HFF-Myc (cell line): ENCODE measurements around the gene REC114.

Experiments used
- DNase-seq: peaks from one replicate; pipeline ENCODE4 v3.0.0-alpha.2; 2011; ENCODE audit warnings: low read depth; ENCODE audit errors: extremely low read depth
- H3K4me3 ChIP-seq: replicated peaks from 2 replicates; pipeline ENCODE4 v1.5.1; 2011; ENCODE audit warnings: low read depth, mild to moderate bottlenecking, control low read depth, low read length
- TF ChIP-seq, protein P1 (sequence below): IDR thresholded peaks from 2 replicates; pipeline ENCODE4 v1.5.1; 2012; ENCODE audit warnings: mild to moderate bottlenecking, low read depth, low read length, control low read depth; ENCODE audit errors: missing control alignments

Gene REC114

DNA sequence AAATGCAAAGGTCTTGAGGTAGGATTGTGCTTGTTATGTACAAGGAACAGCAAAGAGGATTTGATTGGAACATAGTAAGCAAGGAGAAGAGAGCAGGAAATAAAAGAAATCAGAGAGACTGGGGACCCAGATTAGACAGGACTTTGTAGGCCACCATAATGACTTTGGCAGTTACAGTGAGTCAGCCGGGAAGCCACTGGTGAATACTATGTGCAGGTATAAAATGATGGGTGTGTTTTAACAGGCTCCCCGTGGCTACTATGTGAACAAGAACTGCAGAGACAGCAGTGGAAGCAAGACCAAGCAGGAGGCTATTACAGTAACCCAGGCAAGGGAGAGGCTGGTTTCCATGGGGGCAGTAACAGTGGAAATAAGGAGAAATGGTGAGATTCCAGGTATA lies 135.1 kb downstream of the REC114 start:
- H3K4me3 ChIP-seq = no peak overlapping the region
- no peak for DNase-seq
- TF ChIP-seq, protein P1, sequence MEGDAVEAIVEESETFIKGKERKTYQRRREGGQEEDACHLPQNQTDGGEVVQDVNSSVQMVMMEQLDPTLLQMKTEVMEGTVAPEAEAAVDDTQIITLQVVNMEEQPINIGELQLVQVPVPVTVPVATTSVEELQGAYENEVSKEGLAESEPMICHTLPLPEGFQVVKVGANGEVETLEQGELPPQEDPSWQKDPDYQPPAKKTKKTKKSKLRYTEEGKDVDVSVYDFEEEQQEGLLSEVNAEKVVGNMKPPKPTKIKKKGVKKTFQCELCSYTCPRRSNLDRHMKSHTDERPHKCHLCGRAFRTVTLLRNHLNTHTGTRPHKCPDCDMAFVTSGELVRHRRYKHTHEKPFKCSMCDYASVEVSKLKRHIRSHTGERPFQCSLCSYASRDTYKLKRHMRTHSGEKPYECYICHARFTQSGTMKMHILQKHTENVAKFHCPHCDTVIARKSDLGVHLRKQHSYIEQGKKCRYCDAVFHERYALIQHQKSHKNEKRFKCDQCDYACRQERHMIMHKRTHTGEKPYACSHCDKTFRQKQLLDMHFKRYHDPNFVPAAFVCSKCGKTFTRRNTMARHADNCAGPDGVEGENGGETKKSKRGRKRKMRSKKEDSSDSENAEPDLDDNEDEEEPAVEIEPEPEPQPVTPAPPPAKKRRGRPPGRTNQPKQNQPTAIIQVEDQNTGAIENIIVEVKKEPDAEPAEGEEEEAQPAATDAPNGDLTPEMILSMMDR = no peak

DNA sequence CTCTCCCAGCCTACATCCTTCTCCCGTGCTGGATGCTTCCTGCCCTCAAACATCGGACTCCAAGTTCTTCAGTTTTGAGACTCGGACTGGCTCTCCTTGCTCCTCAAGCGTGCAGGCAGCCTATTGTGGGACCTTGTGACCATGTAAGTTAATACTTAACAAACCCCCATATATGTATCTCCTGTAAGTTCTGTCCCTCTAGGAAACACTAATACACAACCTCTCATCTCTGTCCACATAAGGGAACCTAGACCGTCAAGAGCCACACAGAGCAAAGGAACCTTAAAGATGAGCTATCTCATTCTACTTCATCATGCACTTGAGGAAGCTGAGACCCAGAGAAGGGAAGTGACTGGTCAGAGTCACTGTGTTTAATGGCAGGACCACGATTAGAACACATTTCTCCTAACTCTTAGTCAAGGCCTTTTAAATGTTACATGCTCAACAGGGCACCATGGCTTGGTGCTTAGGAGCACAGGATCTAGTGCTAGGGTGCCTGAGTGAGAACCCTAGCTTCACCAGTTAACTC lies 140.0 kb downstream of the REC114 start:
- H3K4me3 ChIP-seq = no peak overlapping the region
- TF ChIP-seq, protein P1 = no peak
- DNase-seq = no peak

DNA sequence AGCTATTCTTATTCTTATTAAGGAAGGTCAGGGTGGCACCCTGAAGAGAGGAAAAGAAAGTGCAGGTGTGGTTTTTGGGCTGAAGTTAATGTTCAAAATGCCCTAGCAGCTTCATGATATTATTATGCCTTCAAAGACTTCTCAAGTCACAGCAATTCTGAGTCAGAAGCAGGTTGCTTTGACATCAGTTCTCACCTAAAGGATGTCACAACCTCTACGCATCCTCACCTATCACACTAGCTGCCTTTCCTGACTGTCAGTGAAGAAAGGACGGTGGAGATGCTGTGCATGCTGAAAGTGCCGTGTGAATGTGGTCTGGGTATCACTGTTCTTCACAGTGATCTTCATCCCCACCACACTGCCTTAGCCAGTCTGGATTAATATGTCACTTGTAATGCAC lies 140.6 kb downstream of the REC114 start:
- H3K4me3 ChIP-seq = no peak overlapping the region
- TF ChIP-seq, protein P1 = no peak
- DNase-seq = no peak

DNA sequence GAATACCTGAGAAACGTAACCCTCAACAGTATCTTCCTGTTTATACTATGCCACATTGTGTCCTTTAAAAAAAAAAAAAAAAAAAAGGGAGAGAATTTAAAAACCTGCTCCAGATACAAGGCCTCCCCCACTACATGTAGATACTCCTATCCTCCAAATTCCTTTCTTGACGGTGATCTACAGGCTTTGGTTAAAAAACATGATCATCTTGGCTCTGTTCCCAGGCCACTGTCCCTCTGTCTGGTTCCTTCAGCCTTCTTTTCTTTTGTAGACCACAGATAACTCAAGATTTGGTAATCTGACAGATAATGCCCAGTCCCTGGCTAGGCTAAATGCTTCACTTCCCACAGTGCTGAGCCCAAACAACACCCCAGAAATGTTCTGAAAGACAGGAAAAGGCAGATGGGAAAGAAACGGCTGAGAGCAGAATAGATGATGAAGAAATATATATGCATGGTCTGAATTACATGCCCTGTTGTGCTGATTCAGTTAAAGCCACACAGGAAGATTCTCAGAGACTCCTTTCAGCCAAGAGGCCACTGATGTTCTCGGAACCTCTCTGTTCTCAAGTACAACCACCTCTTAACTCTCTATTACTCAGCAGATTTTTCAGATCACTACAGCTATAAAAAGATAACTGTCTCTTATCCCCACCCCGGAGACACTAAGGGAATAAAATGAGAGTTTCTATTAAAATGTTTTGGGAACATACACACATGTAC lies 141.9 kb downstream of the REC114 start:
- no peak overlapping the region for H3K4me3 ChIP-seq
- TF ChIP-seq, protein P1 = no peak
- no peak for DNase-seq

DNA sequence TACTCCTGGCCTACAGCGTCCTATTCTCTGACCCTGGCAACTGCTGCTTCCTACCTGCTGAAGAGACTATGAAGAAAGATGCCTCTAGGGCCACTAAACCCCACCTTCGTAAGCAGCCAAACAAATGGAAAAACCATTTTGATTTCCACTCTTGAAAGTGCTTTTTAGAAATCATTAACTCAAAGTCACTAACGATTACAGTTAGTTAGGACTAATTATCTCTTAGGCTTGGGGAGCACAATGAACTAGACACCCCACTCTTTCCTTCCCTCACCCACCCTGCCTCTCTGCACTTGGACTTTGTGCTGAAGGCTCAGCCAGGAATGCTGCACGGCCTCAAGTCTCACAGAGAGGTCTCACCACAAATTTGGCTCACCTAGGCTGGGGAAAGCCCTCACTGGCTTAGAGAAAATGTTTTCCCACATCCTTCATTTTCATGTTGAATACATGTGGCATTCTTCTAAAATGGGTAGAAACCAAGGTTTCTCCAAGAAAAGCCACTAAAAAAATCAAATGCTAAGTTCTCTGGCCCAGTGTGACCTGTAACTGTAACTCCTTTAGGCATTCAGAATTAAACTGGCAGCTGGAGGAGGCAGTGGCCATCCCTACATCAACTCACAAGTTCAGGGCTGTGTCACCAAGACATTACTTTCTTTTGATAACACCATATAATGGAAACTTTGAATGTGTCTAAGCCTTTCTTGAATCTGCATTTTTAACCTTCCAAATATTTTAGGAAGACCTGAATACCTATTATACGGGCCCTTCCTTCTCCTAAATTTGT lies 143.1 kb downstream of the REC114 start:
- H3K4me3 ChIP-seq = no peak overlapping the region
- TF ChIP-seq, protein P1 = no peak
- DNase-seq = no peak

DNA sequence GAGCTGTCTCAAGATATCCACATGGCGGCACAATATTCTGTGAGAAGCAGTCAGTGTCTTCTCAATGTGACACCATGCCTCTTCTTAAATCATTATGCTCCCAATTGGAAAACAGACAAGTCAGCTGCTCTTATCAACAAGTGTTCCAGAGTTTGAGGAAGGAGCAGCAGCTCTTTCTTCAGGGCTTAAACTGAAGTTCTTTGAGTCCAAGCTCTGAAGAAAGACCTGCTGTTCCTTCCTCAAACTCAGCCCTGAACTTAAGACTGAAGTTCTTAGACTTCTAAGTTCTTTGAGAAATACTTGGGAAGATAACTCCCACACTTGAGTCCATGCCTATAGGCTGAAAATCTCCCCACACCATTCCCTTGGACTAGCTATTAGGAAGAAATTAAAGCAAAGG lies 146.8 kb downstream of the REC114 start:
- no peak for DNase-seq
- no peak overlapping the region for H3K4me3 ChIP-seq
- TF ChIP-seq, protein P1 = no peak
